Breast epithelium (tissue), 3 donors: ENCODE results near the gene PCDHGA1.

Experiments
- CTCF ChIP-seq, 3 donors: fragments of 450-650 bp; IDR thresholded peaks; one replicate each; pipeline ENCODE4 v1.5.1; 2016 to 2017; ENCODE audit warnings: antibody characterized with exemption in 3 of 3, mild to moderate bottlenecking in 3 of 3, moderate library complexity in 3 of 3
- POLR2A ChIP-seq: fragments of 450-650 bp; IDR thresholded peaks from one replicate; pipeline ENCODE4 v1.6.1; 2016; ENCODE audit warnings: antibody characterized with exemption, mild to moderate bottlenecking, moderate library complexity
- POLR2AphosphoS5 ChIP-seq, 3 donors: sonication (generic); formaldehyde crosslinking; IDR thresholded peaks; one replicate each; pipeline ENCODE4 v1.6.1; 2017; ENCODE audit warnings: antibody characterized with exemption in 3 of 3

GRCh38 chr5:141383345-141383744, 53.0 kb downstream of the PCDHGA1 start:
- no peak for TF ChIP-seq POLR2AphosphoS5 (IDR thresholded peaks at IDR 0.05)
- TF ChIP-seq CTCF (IDR thresholded peaks at IDR 0.05): no peak
- TF ChIP-seq POLR2A: no peak
